GM18868 (cell line): ENCODE measurements around the gene RGS6.
"Not testable (repeated sequence)": the region's sequence is repeated elsewhere in the genome, so short reads cannot be mapped to it uniquely, and the experiment has no call there.

Experiments used
- ATAC-seq: cut with Tn5 transposase; IDR thresholded peaks from one replicate; pipeline ENCODE4 v1.9.1; 2021; ENCODE audit warnings: mild to moderate bottlenecking, moderate library complexity; ENCODE audit not compliant: unreplicated experiment

Gene RGS6

DNA sequence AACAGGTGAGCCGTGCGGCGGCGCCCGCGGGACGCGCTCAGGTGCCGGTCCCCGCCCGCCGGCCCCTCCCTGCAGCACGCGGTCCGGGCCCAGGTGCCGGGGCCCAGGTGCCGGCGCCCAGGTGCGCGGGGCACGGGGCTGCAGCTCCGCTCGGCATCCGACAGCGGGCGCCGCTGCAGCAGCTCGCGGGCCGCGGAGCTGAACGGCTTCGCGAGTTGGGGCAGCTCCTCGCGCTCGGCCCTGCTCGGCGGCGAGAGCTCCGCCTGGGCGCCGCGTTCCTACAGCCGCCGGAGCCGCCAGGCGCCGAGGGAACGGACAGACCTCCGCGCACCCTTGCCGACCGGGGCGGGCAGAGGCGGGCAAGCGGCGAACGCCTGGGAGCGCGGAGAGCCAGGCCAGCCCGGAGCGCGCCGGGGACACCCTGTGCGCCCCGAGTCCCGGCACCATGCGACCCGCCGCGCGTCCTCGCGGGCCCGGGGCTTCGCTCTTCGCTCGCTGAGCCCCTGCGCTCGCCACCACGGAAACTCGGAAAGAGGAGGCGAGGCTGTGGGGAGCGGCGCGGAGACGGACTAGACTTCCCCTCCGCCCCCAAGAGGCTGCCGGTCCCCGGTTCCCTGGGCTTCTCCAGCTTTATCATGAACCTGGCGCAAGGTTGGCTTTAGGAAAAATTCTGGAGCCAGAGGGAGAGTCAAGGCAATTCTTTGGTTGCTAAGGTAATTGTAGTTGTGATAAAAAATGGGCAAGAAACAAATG lies at the start of gene RGS6:
Gene RGS6, plus strand, starts transcription at position 201 of the 753 bp plus-strand sequence.
- ATAC-seq, result peak; percentile 84

DNA sequence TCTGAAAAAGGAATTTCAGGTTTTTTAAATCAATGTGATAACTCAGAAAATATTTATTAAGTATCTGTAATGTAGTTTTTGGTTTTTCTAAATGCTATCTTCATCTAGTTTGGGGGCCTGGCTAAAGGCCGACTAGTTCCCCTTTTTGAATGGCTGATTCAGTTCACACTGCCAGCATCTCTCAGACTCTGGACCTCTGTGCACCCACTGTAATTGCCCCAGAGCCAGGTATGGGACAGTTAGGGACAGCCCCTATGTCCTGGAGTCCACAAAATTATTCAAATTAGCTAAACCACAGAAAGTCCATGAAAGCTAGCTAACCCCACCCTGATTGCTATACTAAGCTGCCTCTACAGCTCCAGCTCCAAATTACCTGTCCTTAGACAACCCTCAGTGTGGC lies 49.1 kb upstream of the RGS6 start:
- ATAC-seq, result no peak

- ATAC-seq, result no peak
These were observed 46.9 kb upstream of the RGS6 start for GRCh38 chr14:71885301-71885700.

GRCh38 chr14:71887802-71888201 lies 44.4 kb upstream of the RGS6 start:
- not testable (repeated sequence) for ATAC-seq

DNA sequence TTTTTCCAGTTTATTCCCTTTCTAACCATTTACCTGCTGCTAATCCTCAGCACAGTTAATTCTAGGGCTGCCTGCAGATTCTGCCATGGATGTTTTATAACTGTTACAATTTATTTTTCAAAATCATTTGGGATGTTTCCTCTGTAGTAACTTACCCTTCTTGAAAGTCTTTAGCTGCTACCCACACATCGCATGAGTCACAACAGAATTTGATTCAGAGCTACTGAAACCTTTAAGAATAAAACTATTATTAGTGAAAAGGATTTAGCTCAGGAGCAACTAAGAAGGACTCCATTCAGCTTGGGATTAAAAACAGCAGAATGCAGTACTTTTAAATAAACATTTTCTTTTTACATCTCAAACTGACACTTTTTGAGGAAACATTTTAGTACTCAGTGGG lies 41.7 kb upstream of the RGS6 start:
- no peak for ATAC-seq

DNA sequence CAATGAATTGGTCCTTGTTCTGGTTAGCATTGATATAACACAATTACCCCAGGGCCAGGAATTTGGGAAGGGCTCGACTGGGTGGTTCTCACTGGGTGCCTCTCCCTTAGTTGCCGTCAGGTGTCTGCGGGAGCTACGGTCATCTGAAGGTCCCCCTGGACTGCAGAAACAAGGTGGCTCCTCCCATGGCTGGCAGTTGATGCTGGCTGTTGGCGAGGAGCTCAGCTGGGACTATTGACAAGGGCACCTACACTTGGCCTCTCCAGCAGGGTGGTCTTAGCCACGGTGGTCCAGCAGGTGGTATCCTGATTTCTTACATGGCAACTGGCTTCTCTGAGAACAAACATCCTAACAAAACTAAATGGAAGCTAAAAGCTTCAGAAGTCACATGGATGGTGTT lies 41.0 kb upstream of the RGS6 start:
- ATAC-seq, result no peak

DNA sequence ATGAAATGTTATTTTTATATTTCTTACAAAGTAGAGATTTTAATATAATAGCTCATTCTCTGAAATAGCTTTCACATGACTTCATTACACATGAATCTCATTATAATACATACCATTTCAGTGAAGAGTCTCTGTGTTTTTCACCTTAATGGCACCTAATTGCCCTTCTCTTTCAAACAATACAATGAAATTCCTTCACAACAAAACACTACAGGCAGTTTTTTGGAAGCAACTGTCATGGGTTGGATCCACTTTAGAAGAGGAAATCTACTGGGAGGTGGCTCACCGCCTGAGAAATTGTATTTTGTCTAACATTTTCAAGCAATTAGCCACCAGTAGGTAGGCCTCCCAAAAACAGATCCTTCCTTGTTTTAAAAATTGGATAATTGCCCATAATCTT lies 40.3 kb upstream of the RGS6 start:
- ATAC-seq, result no peak

GRCh38 chr14:71905031-71905430 lies 27.2 kb upstream of the RGS6 start:
- no peak for ATAC-seq

DNA sequence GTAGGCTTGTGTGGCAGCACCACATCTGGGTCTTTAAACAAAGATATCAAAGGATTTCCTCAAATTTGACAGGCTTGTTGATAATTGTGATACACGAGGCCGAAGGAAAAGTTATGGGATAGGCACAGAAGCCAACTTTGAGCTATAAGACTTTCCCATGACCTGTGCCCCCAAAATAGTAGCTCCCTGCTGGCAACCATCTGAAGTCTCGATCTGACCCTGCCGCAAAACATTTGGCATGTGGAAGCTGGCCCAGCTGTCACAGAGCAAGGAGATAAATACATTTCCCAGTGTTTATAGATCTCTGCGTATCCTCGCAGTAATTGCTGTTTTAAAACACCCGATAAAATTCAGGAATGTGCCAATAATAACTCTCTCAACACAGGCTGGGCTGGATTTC lies 26.4 kb upstream of the RGS6 start:
- no peak for ATAC-seq

DNA sequence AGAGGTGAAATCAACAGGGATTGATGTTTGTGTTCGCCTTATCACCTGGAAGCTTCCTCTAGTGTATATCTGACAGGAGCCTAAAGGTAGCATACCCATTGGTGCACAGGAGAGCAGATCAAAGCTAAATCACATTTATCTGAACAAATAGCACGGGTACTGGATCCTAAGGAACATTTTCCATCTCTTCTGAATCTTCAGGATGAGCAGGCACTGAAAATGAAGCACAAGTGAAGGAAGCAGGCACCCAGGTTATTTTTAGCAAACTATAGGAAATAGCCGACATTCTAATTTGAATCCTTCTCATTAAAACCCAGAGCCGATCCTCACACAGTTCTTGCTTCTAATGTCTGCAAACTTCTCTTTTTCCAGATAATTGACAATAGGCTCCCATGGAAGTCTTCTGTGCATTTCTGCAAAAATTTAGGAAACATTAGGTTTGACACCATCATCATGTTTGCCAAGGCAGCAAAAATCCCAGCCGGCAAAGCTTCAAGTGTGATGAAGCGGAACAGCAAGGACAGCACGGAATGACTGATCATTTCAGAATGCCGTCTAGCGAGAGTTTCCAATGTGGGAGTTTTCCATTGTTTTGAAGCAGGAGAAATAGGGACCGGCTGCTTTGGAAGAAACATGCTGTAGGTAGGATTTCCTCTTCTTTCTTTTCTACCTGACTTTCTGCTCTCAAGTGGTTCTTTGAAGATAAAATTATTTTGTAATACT lies 24.3 kb upstream of the RGS6 start:
- no peak for ATAC-seq

GRCh38 chr14:71911669-71912068 lies 20.6 kb upstream of the RGS6 start:
- ATAC-seq, result no peak

DNA sequence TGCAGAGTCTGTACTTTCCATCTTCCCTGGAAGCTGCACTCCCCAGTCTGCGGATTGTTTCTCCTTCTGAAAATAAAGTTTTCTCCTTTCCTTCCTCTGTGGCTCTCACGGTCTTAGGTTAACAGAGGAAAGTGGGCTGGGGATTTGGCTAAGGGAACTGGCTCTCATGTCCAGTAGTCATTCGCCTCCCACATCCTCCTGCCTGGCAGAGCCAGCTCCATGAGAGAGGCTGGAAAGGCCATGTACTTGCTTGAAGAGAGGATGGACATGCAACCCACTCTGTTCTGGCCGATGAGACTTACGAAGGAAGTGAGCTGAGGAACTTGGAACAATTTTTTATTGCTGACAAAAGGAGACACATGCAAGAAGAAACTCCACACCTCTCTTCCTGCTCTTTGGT lies 18.9 kb upstream of the RGS6 start:
- no peak for ATAC-seq

GRCh38 chr14:71918955-71919354 lies 13.3 kb upstream of the RGS6 start:
- ATAC-seq, result no peak

DNA sequence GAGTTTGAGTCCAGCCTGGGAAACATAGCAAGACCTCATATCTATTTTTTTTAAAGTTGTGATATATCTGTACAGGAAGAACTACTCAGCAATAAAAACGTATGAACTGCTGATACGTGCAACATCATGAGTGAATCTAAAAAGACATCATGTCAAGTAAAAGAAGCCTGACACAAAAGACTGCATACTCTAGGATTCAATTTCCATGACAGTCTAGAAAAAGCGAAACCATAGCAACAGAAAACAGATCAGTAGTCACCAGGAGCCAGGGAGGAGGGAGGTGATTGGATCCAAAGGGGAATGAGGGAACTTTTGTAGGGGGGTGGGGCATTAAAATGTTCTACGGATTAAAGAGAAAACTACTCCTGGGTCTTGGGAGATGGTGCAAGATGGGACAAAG lies 8.7 kb upstream of the RGS6 start:
- ATAC-seq, result no peak

DNA sequence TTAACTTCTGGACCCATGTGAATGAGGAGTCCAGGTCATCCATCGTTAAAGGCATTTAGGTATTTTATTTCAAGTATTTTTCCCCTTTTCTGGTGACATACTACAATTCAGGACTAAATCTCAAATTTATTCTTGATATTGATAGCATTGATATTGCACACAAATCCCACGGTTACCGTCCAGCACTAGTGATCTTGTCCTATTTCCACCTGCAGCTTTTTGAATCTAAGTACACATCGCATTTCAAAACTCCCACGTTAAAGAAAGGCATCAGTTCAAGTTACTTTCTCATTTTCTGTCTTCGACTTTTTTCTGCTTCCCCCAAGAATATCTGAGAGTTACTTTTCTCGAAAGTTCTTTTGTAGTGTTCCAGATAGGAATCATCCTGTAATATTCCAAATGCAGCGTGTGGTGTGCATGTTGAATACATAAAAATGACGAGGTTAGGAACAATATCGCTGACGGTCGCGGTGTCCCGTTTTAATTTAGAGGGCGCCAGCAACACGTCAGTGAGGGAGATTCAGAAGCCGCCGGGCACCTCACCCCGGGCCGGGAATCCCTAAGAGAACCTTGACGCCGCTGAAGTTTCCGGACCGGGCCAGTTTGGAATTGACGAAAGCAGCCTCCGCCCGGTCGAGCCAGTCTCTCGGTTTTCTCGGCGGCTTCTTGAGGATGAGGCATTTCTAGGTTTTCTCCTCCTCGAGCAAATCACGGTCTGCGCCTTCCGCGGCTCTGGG lies 569 bp upstream of the RGS6 start:
- ATAC-seq, result peak; percentile 26

DNA sequence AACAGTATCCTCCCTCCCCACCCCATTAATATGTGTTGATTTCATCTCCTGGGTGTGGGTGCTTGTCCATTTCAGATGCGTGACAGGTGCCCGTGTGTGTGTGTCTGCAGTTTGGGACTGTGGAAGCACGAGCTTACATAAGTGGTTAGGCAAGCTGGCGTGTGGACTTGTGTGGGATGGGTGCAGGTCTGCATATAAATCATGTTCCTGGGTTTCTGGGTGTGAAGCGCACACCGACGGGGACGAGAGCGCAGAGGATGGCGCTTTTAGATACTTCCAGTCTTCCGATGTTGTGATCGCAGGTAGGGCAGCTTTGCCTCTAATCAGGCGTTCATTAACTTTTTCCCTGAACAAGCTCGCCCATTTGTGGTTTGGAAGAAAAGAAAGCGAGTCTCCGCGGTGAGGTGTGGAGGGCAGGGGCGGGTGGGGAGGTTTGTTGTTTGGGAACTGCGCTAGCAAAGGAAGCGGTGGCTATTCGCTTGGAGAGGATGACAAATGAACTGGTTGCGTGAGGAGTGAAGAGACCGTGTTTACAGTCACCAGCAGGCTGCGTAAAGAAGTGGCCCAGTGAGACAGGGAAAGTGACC lies 865 bp downstream of the RGS6 start:
- no peak for ATAC-seq

DNA sequence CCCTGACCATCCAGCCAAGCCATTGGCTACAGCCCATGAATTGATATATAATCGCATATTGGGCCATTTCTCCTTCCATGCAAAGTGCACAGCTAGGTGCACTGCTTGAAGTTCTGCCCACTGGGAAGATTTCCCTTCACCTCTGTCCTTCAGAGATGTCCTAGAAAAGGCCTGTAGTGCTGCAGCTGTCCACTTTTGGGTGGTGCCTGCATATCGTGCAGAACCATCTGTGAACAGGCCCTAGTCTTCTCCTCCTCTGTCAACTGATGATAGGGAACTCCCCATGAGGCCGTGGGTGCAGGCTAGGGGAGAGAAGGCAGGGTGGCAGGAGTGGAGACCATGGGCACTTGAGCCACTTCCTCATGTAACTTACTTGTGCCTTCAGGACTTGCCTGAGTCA lies 6.0 kb downstream of the RGS6 start:
- ATAC-seq, result not testable (repeated sequence)

GRCh38 chr14:71939344-71939743 lies 7.1 kb downstream of the RGS6 start:
- not testable (repeated sequence) for ATAC-seq

GRCh38 chr14:71940500-71940899 lies 8.3 kb downstream of the RGS6 start:
- ATAC-seq, result not testable (repeated sequence)

GRCh38 chr14:71941616-71942015 lies 9.4 kb downstream of the RGS6 start:
- ATAC-seq, result not testable (repeated sequence)

- ATAC-seq, result peak; percentile 82
These were observed 10.9 kb downstream of the RGS6 start for GRCh38 chr14:71942904-71943694.
